Prostate gland (tissue), 2 donors: ENCODE data around the gene PRCC. TPM values are rescaled to one million over a fixed set of nuclear protein-coding genes. Genes with fewer than 3 reads are reported as not detected.

ENCODE experiments used
- DNase-seq: peaks from one replicate; pipeline ENCODE4 v3.0.0-alpha.2; 2019; ENCODE audit warnings: low spot score
- H3K27ac ChIP-seq, 2 donors: fragments of 200-600 bp; sonication (generic); 2 replicates each; pipeline ENCODE4 v1.5.1; 2017 to 2019
- H3K27me3 ChIP-seq: fragments of 200-600 bp; sonication (generic); replicated peaks from 2 replicates; pipeline ENCODE4 v1.5.1; 2019; ENCODE audit not compliant: insufficient read depth
- H3K36me3 ChIP-seq, 2 donors: fragments of 200-600 bp; sonication (generic); 1 replicate in 1 of 2; 2 replicates in 1 of 2; pipeline versions ENCODE4 v1.5.1 to v1.8.1; 2017 to 2019
- H3K4me1 ChIP-seq: fragments of 200-600 bp; sonication (generic); replicated peaks from 2 replicates; pipeline ENCODE4 v1.5.1; 2019
- H3K4me3 ChIP-seq, 2 donors: fragments of 200-600 bp; sonication (generic); 2 replicates each; pipeline ENCODE4 v1.5.1; 2017 to 2019
- H3K9me3 ChIP-seq: fragments of 200-600 bp; sonication (generic); 2 replicates; pipeline ENCODE4 v1.5.1; 2017
- CTCF ChIP-seq, 4 experiments: fragments of 200-600 bp in 2 of 4; fragments of 450-650 bp in 2 of 4; sonication (generic) in 2 of 4; IDR thresholded peaks; 1 replicate in 3 of 4; 2 replicates in 1 of 4; pipeline ENCODE4 v1.5.1; 2016 to 2019; ENCODE audit warnings: antibody characterized with exemption in 4 of 4, mild to moderate bottlenecking in 2 of 4, moderate library complexity in 2 of 4
- POLR2A ChIP-seq: fragments of 450-650 bp; IDR thresholded peaks from one replicate; pipeline ENCODE4 v1.6.1; 2016; ENCODE audit warnings: antibody characterized with exemption, mild to moderate bottlenecking
- POLR2AphosphoS5 ChIP-seq: sonication (generic); formaldehyde crosslinking; IDR thresholded peaks from one replicate; pipeline ENCODE4 v1.6.1; 2017; ENCODE audit warnings: antibody characterized with exemption
- WGBS: methylation state at CpG from one replicate; pipeline ENCODE4 v1.1.5; 2018; 5-methylcytosine and 5-hydroxymethylcytosine counted together
- intact Hi-C: fragments of 100-400 bp; cut with DNase I; formaldehyde crosslinking; loops from one replicate; pipeline ENCODE4 v1.14.2; 2022
- total RNA-seq, 2 donors: library from RNA; depleted of rRNA; stranded (reverse); fragments of >200 nt; gene quantifications; one replicate each; pipeline ENCODE4 v1.1.0, GENCODE V29; 2016

The PRCC gene
- total RNA-seq, 2 donors from 2014 or later = 33.0 to 61.5 TPM

GRCh38 chr1:156849151-156849496 lies 81.8 kb downstream of the PRCC start:
- DNase-seq = no peak
- peaks cover 15% of the 10 kb centered on the region for H3K27me3 ChIP-seq
- H3K9me3 ChIP-seq = no peaks in the 10 kb centered on the region
- no peaks in the 10 kb centered on the region for H3K36me3 ChIP-seq
- intact Hi-C loops = no loop called here
- WGBS = 40% methylated on average over 23 of the region's 23 CpGs
- no peak overlapping the region for H3K4me3 ChIP-seq
- no peak for TF ChIP-seq POLR2AphosphoS5
- TF ChIP-seq CTCF (IDR thresholded peaks at IDR 0.05) = no peak
- no peak for TF ChIP-seq POLR2A
- no peaks in the 10 kb centered on the region for H3K4me1 ChIP-seq
- H3K27ac ChIP-seq = no peak overlapping the region

Other genes with a start within 250 kb of the PRCC start
- gene IQGAP3, start 195.0 kb upstream of the PRCC start, total RNA-seq = 1 to 10 TPM; 1.5 to 3.0 TPM
- gene TTC24, start 187.8 kb upstream of the PRCC start, total RNA-seq = not detected
- 100 to 1,000 TPM; 118 to 188 TPM for gene NAXE, start 175.8 kb upstream of the PRCC start, total RNA-seq
- gene GPATCH4, start 166.1 kb upstream of the PRCC start, total RNA-seq = 10 to 100 TPM; 20.9 to 27.5 TPM
- gene HAPLN2, start 148.1 kb upstream of the PRCC start, total RNA-seq = 10 to 100 TPM in 1 of 2 donors, 1 to 10 TPM in 1; 6.1 to 10.2 TPM
- gene BCAN, start 125.4 kb upstream of the PRCC start, total RNA-seq = 1 to 10 TPM in 1 of 2 donors, not detected in 1; 4.9 TPM
- 10 to 100 TPM; 11.2 to 33.4 TPM for gene NES, start 90.1 kb upstream of the PRCC start, total RNA-seq
- 10 to 100 TPM; 27.3 to 30.8 TPM for gene CRABP2, start 62.0 kb upstream of the PRCC start, total RNA-seq
- gene METTL25B, start 39.1 kb upstream of the PRCC start, total RNA-seq = 10 to 100 TPM; 62.0 to 69.5 TPM
- 10 to 100 TPM; 19.4 to 34.4 TPM for gene ISG20L2, start 38.8 kb upstream of the PRCC start, total RNA-seq
- gene MRPL24, start 26.4 kb upstream of the PRCC start, total RNA-seq = 10 to 100 TPM; 55.0 to 67.1 TPM
- 100 to 1,000 TPM; 124 to 156 TPM for gene HDGF, start 15.9 kb upstream of the PRCC start, total RNA-seq
- gene SH2D2A, start 49.3 kb downstream of the PRCC start, total RNA-seq = under 1 TPM in 1 of 2 donors, not detected in 1; 0.80 TPM
- 1 to 10 TPM in 1 of 2 donors, under 1 TPM in 1; 0.18 to 3.0 TPM for gene INSRR, start 91.6 kb downstream of the PRCC start, total RNA-seq
- 10 to 100 TPM in 1 of 2 donors, under 1 TPM in 1; 0.59 to 31.4 TPM for gene NTRK1, start 93.3 kb downstream of the PRCC start, total RNA-seq
- gene PEAR1, start 126.2 kb downstream of the PRCC start, total RNA-seq = 10 to 100 TPM in 1 of 2 donors, 1 to 10 TPM in 1; 3.6 to 20.0 TPM
- 1 to 10 TPM in 1 of 2 donors, not detected in 1; 3.7 TPM for gene LRRC71, start 153.1 kb downstream of the PRCC start, total RNA-seq